NCI-H1436 (cell line): ENCODE data around the gene GSX1.
"Not testable (repeated sequence)": the region's sequence is repeated elsewhere in the genome, so short reads cannot be mapped to it uniquely, and the experiment has no call there.

Source experiments
- DNase-seq: peaks from one replicate; lab custom pipeline; 2025; lab: John Stamatoyannopoulos, UW

Gene GSX1

DNA sequence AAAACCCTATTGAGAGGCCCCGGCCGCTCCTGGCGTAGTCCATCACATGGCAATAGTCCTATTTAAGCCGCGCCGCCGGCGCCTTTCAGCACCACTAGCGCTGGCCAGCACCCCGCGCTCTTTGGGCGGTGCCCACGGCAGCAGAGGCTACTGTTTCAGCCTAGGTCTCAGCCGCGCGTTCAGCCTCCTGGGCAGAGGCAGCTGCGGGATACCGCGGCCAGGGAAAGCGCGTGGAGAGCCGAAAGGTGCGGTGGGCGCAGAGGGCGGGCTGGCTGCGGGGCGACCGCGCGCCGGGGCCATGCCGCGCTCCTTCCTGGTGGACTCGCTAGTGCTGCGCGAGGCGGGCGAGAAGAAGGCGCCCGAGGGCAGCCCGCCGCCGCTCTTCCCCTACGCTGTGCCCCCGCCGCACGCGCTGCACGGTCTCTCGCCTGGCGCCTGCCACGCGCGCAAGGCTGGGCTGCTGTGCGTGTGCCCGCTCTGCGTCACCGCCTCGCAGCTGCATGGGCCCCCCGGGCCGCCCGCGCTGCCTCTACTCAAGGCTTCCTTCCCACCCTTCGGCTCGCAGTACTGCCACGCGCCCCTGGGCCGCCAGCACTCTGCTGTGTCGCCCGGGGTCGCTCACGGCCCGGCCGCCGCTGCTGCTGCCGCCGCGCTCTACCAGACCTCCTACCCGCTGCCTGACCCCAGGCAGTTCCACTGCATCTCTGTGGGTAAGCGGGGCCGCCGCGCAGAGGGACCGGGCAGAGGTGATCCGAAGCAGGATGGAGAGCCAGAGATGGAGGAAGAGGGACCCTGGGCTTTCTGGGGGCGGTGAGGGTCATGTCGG is at the start of gene GSX1:
Gene GSX1 (plus strand): TSS at position 91 of the 826 bp plus-strand sequence. CDS start 208 bp downstream, at position 299.
- no peak for DNase-seq

DNA sequence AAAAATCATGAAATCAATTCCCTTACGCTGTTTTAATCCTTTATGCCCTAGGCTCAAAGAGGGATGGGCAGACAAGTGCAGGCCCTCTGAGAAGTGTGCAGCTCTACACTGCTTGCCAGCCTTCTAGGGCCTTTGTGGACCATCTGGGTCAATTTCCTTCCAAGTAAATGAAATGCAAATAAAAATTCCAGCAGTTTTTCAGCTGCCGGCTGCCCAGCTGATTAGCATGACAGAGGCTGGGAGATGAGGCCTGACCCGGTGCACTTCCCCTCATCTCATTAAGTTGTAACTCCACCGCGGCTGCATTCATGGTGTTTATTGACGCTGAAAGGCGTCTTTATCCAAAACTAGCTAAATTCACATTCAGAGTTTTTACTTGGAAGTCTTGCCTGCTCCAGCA is 47.5 kb upstream of the GSX1 start:
- DNase-seq = no peak

DNA sequence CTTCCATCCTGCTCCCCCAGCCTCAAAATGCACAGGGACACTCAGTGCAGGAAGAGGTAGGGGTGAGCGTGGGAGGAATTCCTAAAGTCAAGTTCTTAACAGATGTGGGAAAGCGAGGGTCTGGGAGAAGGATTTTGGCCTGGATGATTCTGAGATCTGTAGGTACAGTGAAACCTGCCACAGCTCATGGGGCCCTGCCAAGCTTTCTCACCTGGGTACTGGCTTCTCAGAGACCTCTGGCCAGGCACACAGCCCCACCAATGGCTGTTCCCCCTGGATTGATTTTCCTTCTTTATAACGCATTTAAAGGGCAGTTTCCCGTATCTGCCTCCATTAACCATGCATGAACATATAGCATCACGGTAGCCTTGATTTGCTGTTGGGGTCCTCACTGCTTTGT is 47.0 kb upstream of the GSX1 start:
- DNase-seq = no peak

DNA sequence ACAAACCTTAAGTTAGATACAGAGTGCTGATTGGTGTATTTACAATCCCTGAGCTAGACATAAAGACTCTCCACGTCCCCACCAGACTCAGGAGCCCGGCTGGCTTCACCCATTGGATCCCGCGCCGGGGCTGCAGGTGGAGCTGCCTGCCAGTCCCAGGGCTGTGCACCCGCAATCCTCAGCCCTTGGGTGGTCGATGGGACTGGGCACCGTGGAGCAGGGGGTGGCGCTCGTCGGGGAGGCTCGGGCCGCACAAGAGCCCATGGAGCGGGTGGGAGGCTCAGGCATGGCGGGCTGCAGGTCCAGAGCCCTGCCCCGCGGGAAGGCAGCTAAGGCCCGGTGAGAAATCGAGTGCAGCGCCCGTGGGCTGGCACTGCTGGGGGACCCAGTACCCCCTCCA is 44.1 kb upstream of the GSX1 start:
- not testable (repeated sequence) for DNase-seq

DNA sequence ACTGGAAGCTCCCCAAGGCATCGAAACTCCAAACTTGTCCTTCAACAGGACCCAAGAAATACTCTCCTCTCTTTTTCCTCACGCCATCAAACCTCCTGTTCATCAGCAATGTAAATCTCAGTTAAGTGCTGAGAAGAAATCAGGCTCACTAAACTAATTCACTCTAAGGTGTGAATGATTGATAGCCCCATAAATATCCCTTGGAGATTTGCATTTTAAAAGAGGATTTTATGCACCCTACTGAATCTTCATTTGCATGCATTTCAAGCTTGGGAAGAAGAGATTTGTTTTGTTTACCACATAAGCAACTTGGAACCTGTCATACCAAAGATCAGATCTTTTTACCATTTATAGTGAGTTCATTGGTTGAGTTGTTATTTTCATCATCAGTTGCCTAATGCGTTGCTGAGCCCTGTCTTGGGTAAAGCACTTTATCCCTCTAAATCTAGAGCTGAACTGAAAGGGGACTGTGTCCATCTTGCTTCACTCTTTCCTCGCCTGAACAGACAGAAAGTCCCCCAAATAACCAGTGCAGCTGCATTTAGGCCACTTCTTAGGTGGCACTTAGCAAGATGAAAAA is 40.2 kb upstream of the GSX1 start:
- DNase-seq = no peak

DNA sequence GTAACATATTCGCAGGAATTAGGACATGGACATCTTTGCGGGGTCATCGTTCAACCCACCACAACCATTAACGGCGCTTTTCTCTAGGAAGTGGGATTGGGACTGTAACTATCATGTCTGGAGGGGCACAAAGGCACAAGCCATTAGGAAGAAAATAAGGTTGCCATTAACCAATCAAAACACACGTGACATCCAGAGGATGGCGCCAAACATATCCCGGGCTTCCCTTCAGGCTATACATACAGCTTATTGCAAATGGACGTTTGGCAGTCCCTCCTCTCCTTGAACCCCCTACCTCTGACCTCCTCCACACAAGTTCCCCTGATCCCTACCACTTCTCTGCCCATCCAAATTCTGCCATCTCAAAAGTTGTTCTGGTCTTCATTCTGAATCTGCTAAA is 26.6 kb upstream of the GSX1 start:
- no peak for DNase-seq

DNA sequence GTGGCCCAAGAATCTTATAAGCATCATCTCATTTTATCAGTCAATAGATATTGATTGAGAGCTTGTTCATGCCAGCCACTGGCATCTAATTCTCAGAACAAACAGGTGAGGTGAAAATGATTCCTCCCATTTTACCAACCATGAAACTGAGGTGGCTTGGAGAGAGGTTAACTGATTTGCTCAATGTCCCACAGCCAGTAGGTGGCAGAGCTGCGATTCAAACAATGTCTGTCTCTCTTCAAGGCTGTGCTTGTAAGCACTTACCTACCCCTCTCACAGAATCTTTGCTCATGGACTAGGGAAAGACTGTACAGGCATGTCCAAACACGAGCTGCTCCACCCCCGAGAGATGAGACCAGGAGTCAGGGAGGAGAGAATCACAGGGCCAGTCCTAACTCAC is 21.5 kb upstream of the GSX1 start:
- no peak for DNase-seq

DNA sequence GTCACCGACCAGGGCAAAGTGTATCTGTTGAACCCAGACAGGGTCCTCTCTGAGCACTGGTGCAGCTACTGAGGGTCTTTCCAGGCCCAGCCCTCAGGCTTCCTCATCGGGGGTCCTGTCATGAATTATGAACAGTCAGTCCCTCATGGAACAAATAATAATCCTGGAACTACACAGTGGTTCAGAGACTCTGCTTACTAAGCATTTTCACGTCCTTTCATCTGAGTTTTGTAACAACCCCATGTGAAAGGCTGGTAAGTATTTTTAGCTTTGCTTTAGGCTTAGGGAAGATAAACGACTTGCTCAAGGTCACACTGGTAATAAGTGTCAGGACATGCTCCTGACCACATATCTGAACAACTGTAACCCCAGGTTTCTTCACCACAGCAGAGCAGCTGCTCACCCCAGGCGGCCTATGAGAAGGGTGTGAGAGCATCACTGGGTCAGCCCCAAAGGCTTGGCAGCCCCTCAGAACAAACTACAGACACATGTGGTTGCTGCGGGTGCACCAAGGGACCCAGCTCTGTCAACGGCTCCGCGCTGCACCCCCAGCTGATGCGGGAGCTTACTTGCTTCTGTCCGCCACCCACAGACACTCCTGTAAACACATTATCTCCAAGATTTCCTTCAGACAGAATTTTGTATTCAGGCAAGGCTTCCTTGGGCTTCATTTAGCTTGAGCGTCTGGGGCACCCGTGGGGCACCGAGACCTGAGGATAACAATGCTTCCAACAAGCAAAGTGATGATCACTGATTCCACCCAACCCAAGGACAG is 19.4 kb upstream of the GSX1 start:
- no peak for DNase-seq

DNA sequence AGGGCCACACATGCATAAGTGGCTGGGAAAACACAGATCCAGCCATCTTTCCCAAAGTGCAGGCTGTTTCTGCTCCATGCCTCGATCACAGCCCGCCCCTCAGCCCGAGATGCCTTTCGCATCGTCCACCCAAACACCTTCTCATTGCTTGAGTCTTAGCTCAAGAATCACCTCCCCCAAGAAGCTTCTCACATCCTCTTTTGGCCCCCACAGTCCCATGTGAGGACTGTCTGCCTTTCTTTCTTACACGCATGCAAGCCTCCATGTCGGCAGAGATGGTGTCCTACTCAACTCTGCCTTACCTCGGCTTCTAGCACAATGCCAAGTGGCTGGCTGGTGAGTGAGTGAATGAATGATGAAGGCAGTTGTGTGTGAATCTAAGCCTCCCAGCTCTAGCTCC is 18.1 kb upstream of the GSX1 start:
- DNase-seq = no peak

DNA sequence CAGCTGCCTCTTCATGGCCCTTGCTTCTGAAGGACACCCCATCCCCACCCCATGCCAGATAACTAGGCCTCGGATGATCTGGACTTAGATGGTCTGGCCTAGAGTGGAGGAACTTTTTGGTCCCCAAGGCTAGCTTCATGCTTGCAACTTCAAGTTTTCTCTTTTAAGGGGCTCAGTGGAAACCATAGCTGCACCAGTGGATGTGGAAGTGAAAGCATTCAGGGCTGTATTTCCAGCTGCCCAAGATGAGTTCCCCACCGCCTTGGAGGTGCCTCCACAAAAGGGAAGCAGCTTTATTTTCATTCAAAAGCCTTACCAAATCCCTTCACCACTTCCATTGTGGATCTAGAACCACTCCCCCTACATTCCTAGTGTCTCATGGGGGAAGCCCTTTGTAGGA is 17.6 kb upstream of the GSX1 start:
- no peak for DNase-seq

DNA sequence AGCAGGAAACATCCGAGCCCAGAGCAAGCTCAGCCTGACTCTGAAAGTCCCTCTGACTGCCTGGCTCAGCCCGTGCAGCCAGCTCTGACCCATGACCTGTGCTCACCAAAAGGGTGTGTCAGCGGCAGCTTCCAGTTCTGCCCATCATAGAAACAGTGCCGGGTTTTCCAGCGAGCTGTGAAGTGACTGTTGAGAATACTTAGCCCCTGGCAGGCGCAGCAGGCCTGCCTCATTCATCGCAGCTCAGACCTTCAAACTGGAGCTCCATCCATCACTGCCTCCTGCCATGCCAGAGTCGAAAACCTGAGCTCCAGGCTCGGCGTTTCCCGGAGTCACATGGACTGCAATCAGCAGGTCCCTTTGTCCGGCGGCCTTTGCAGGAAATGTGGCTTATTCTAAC is 16.3 kb upstream of the GSX1 start:
- DNase-seq = no peak

DNA sequence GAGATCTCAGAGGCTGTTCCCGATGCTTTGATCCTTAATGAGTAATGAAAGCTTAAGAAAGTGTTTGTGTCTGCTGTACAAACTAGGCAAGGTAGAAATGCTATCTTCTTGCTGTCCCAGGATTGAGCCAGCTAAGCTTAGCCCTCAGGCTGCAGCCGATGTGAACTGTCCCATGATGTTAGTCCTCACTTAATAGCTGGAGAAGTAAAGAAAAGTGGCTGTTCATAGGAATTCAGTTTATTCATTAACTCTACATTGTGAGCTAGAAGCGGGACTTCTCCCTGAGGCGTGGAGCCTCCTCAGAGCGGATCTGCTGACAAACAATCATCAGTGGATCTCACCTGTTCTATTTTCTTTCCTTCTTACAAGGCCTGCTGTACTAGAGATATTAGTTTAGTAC is 10.1 kb upstream of the GSX1 start:
- no peak for DNase-seq

DNA sequence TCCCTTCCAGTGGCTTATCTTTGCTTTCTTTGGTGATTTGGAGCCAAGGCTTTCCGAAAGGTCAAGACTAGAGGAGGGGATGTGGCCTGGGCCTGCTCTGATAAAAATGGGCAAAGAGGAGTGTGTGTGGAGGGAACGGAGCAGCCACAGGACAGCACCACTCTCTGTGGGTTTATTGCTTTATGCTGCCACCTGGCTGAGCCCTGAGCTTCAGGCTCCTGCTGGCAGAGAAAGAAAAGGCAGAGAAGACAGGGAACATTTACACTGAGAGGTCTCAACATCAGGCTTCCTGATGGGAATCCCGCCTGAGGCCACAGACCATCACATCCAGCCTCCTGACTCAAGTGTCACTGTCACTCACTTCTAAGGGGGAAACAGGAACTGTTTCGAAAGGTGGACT is 9.2 kb upstream of the GSX1 start:
- DNase-seq = no peak

DNA sequence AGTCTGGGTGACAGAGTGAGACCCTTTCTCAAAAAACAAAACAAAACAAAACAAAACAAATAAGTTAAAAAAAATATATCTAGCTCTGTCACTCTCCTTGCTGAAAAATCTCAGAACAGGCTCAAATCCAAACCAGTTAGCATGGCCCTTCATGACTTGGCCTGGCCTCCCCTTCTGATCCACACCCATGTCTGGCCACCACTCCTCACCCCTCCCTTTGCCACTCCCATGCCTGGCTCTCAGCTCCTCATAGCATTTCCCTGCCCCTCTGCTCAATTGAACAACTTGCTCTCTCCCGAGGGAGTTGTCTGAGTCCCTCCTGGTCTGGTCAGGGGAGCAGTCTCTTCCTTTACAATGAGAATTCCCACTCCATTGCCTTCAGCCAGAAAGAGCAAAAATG is 4.0 kb upstream of the GSX1 start:
- no peak for DNase-seq

DNA sequence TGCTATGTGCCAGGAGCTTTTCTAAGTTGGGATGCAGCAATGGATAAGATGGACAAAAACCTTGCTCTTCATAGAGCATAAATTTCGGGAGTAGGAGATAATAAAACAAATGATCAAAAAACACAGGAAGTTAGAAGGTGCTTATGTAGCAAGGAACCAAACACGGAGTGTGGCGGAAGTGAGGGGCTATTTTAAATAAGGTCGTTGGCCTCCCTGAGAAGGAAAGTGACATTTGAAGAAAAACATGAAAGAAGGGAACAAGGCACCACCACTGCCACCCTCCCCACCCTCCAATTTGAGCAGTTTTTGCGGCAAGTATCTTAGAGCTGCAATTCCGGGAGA is 3.2 kb upstream of the GSX1 start:
- DNase-seq = no peak

DNA sequence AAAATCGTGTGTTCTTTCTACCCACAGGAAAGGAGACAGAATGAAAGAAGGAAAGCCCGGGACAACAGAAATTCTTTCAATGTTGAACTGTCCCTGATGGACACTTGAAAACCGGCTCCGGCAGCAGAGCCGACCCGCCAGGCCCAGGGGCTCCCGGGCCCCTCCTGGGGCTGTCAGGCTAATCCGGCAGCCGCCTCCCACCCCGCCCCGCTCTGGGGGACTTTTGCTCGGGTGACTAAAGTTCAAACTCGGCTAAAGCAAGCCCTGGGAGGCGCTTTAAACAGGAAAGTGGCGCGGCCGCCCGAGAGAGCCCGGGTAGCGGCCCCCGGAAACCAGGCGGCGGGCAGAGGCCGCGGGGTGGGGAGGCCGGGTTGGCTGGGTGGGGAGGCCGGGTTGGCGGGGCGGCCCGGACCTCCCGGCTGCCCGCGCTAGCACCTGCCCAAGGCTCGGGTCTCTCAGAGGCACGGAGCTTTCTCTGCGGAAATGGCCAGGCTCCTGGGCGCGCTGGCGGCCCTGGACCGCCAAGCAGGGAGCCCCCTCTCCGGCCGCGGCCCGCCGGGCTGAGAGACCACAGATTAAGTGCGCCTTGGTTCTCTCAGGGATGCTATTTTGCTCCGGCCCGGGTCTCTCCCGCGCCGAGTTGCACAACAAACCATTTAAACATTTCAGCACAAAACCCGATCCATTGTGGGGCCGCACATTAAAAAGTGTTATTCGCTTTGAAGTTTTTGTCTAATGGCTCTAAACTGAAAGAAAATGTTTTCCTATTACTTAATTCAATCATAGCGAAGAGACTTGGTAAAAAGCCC is 2.6 kb upstream of the GSX1 start:
- no peak for DNase-seq

DNA sequence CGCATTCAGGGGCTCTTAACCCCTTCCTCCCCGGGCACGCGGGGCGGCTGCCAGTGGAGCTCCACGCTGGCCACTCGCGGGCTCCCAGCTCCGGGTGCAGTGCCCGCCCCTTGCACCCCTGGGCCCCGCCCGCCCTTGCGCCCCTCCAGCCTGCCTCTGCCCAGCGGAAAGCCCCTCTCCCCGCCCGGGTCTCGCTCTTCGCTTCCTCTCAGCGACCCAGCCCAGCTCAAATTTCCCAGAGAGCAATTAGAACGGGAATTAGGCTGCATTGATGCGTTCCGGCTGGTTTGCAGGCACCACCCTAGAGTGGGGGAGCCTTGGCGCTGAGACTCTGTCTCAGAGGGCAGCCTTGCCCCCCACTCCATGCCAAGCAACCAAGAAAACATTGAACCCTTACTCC is 1.8 kb upstream of the GSX1 start:
- no peak for DNase-seq

DNA sequence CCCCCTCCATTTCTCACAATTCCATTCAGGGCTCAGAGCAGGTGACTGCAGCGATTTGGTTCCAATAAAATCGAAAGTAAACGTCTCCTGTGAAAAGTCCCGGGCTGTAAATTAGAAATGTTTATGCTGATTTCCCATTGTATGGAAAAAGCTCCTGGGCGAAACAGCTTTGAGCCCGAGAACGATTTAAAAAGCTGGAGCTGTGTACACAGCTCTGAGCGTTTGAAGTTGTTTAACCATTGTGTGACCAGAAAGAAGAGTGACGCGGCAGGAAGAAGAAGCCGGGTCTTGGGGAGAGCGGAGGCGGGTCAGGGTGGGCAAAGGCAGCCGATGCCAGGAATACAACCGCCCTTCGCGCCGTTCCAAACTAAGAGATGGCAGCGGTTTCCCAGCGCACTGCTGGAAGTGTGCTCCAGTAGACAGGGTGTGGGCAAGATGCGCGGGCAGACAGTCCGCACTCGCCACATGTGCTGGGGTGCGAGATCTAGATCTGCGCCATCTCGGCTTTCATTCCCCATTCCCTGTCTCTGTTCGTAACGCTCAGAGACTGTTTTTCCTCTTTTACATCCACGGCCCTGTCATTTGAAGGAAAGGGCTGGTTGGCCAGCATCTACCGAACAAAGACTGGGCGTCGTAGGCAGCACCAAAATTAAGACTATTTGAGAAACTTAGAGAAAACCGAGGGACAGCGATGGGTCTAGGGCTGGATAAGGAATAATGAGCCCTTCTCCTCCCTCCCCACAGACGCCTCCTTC is 960 bp upstream of the GSX1 start:
- DNase-seq = no peak

DNA sequence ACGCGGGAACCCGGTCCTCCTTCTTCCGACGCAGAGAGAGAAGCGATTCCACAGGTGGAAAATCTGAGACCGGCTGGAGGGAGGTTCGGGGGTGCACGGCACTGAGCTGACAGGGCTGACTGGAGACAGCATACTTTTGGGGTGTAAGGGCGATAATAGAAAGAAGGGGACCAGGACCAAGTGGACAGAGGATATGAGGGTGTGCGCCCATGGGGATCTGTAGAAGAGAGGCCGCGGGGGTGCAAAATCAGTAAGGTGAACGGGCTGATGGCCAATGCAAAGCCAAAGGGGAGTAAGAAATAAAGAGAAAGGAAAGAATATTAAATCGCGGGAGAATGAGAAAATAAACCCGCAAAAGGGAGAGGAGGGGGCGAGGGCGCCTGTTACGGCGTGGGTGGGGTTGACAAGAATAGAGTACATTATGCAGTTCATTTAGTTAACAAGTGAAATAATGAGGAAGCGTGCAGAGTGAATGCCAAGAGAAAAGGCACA is 336 bp upstream of the GSX1 start:
- DNase-seq = no peak

DNA sequence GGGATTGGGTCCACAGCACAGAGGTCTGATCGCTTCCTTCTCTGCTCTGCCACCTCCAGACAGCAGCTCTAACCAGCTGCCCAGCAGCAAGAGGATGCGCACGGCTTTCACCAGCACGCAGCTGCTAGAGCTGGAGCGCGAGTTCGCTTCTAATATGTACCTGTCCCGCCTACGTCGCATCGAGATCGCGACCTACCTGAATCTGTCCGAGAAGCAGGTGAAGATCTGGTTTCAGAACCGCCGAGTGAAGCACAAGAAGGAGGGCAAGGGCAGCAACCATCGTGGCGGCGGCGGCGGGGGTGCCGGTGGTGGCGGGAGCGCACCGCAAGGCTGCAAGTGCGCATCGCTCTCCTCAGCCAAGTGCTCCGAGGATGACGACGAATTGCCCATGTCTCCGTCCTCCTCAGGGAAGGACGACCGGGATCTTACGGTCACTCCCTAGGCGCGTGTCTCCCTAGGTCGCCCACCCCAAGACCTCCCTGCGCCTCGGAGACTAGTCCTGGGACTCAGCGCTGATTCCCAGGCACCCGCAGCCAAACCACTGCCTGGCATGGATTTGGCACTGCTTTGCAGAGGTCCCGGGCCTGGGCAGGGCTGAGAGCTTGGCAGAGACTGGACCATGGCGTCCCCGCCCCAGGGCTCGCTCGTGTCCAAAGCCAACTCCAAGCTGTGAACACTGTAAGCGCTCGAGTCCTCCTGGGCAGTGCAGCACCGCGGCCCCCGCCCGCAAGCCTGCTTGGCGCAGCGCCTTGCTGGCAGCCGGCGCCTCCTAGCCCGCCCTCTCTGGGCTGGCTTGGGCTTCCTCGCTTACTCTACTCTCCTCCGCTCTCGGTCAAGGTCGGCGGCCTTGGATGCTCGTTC is 1.5 kb downstream of the GSX1 start:
- DNase-seq = no peak

DNA sequence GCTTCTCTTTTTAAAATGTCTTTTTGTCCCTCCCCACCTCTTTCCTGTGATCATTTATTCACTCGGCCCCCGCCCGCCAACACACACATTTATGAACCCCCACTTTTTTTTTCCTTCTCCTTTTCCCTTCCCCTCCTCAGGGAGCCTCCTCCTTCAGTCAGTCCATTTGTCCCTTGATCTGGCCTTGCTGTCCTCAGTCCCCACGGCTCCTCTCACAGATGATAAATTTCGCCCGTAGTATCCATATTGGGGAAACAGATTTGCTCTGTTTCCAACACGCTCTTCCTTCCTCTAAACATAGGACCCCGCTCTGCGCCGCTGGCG is 2.0 kb downstream of the GSX1 start:
- no peak for DNase-seq
